SK-N-SH (cell line): ENCODE results near the gene ARHGAP31. TPM values are rescaled to one million over a fixed set of nuclear protein-coding genes. Genes with fewer than 3 reads are reported as not detected.
A peak's percentile ranks its signal among the peaks of the same experiment; 100 is the strongest.
"Not testable (repeated sequence)": the region's sequence is repeated elsewhere in the genome, so short reads cannot be mapped to it uniquely, and the experiment has no call there.

Experiments
- CTCF ChIA-PET: fragments of 300-600, 350-600 bp; formaldehyde crosslinking; extraction: SDS; loops from one replicate; lab custom pipeline; 2021; lab: Yijun Ruan, JAX
- POLR2A ChIA-PET: fragments of 350-600 bp; sonication (Branson Sonifier 250); formaldehyde crosslinking; extraction: SDS; loops from one replicate; lab custom pipeline; 2020; ENCODE audit warnings: antibody characterized with exemption, inconsistent platforms; lab: Yijun Ruan, JAX
- DNase-seq: peaks from one replicate; pipeline ENCODE4 v3.0.0; 2012
- H2AFZ ChIP-seq: fragments of 200-600 bp; sonication (generic); 2 replicates; pipeline ENCODE4 v1.8.1; 2016; ENCODE audit warnings: antibody characterized with exemption, mild to moderate bottlenecking, low read depth
- H3F3A ChIP-seq: fragments of 200-600 bp; sonication (generic); replicated peaks from 2 replicates; pipeline ENCODE3; 2016; ENCODE audit warnings: antibody characterized with exemption, mild to moderate bottlenecking; ENCODE audit not compliant: insufficient read depth
- H3K27ac ChIP-seq, 2 experiments: fragments of 200-500 bp in 1 of 2; fragments of 200-600 bp in 1 of 2; sonication (Bioruptor generic) in 1 of 2; sonication (generic), shearing (Covaris generic) in 1 of 2; 2 replicates each; pipeline versions ENCODE4 v1.5.1 to v1.6.1; 2014 to 2016; ENCODE audit warnings: low read depth in 2 of 2, inconsistent platforms in 1 of 2, low read length in 1 of 2, mild to moderate bottlenecking in 1 of 2, mixed read lengths in 1 of 2
- H3K27me3 ChIP-seq: fragments of 200-600 bp; sonication (generic), shearing (Covaris generic); 2 replicates; pipeline ENCODE4 v1.6.1; 2016; ENCODE audit warnings: mixed run types; ENCODE audit not compliant: insufficient read depth
- H3K36me3 ChIP-seq, 2 experiments: fragments of 200-500 bp in 1 of 2; fragments of 200-600 bp in 1 of 2; sonication (Bioruptor generic) in 1 of 2; sonication (generic) in 1 of 2; replicated peaks in 1 of 2; 2 replicates each; pipeline versions ENCODE3 to v1.5.1; 2014 to 2016; ENCODE audit warnings: low read length in 1 of 2, mild to moderate bottlenecking in 1 of 2; ENCODE audit not compliant: insufficient read depth in 2 of 2, control insufficient read depth in 1 of 2
- H3K4me1 ChIP-seq, 2 experiments: fragments of 200-500 bp in 1 of 2; fragments of 200-600 bp in 1 of 2; sonication (Bioruptor generic) in 1 of 2; sonication (generic), shearing (Covaris generic) in 1 of 2; 2 replicates each; pipeline versions ENCODE4 v1.5.1 to v1.6.1; 2014 to 2016; ENCODE audit warnings: low read depth in 1 of 2, low read length in 1 of 2, mixed run types in 1 of 2; ENCODE audit not compliant: insufficient read depth in 2 of 2, control insufficient read depth in 1 of 2
- H3K4me2 ChIP-seq: fragments of 200-600 bp; sonication (generic), shearing (Covaris generic); 2 replicates; pipeline ENCODE4 v1.6.1; 2017; ENCODE audit warnings: mixed run types
- H3K4me3 ChIP-seq, 2 experiments: fragments of 200-500 bp in 1 of 2; fragments of 200-600 bp in 1 of 2; sonication (Bioruptor generic) in 1 of 2; sonication (generic), shearing (Covaris generic) in 1 of 2; 2 replicates each; pipeline versions ENCODE4 v1.5.1 to v1.8.1; 2014 to 2016; ENCODE audit warnings: low read depth in 2 of 2, inconsistent platforms in 1 of 2, low read length in 1 of 2, mild to moderate bottlenecking in 1 of 2, mixed read lengths in 1 of 2, moderate library complexity in 1 of 2
- H3K79me2 ChIP-seq: fragments of 200-600 bp; sonication (generic); 2 replicates; pipeline ENCODE4 v1.8.1; 2017; ENCODE audit warnings: mild to moderate bottlenecking; ENCODE audit not compliant: insufficient read depth
- H3K9ac ChIP-seq: fragments of 200-600 bp; sonication (generic); 2 replicates; pipeline ENCODE4 v1.6.1; 2017; ENCODE audit warnings: mixed run types
- H3K9me2 ChIP-seq: fragments of 200-600 bp; sonication (generic); 2 replicates; pipeline ENCODE4 v1.6.1; 2017; ENCODE audit warnings: mixed run types
- H3K9me3 ChIP-seq: fragments of 200-600 bp; sonication (generic); 2 replicates; pipeline ENCODE4 v1.6.1; 2017; ENCODE audit warnings: mixed run types, mild to moderate bottlenecking, moderate library complexity
- H4K20me1 ChIP-seq: fragments of 200-600 bp; sonication (generic); 2 replicates; pipeline ENCODE4 v1.6.1; 2017; ENCODE audit warnings: mild to moderate bottlenecking, mixed run types; ENCODE audit not compliant: insufficient read depth
- ELF1 ChIP-seq: IDR thresholded peaks from 2 replicates; pipeline ENCODE4 v1.4.0; 2012
- FOSL2 ChIP-seq: IDR thresholded peaks from 2 replicates; pipeline ENCODE4 v1.4.0; 2012; ENCODE audit warnings: low read depth, mild to moderate bottlenecking, moderate library complexity, borderline replicate concordance
- FOXJ3 ChIP-seq: sonication (generic); formaldehyde crosslinking; IDR thresholded peaks from 2 replicates; pipeline ENCODE4 v1.5.1; 2020; ENCODE audit warnings: mild to moderate bottlenecking, missing genetic modification reagents
- GATA2 ChIP-seq: sonication (generic); formaldehyde crosslinking; IDR thresholded peaks from 2 replicates; pipeline ENCODE4 v1.5.0; 2020; ENCODE audit warnings: mild to moderate bottlenecking, missing genetic modification reagents
- IRF3 ChIP-seq: fragments of 150-350 bp; IDR thresholded peaks from 2 replicates; pipeline ENCODE4 v1.6.1; 2016; ENCODE audit warnings: mild to moderate bottlenecking, low read depth, low read length
- JUND ChIP-seq: IDR thresholded peaks from 2 replicates; pipeline ENCODE4 v1.4.0; 2012
- MEF2A ChIP-seq: IDR thresholded peaks from 2 replicates; pipeline ENCODE4 v1.4.0; 2012; ENCODE audit warnings: low read depth, borderline replicate concordance
- NFIC ChIP-seq: IDR thresholded peaks from 2 replicates; pipeline ENCODE4 v1.4.0; 2012; ENCODE audit warnings: borderline replicate concordance
- POLR2AphosphoS5 ChIP-seq: IDR thresholded peaks from 2 replicates; pipeline ENCODE4 v1.6.1; 2012; ENCODE audit warnings: low read depth, low read length
- RFX5 ChIP-seq: IDR thresholded peaks from 2 replicates; pipeline ENCODE4 v1.6.1; 2012; ENCODE audit warnings: mild to moderate bottlenecking, improper control_type of control experiment, low read length
- TAF1 ChIP-seq: IDR thresholded peaks from 2 replicates; pipeline ENCODE4 v1.6.1; 2012; ENCODE audit warnings: low read depth, mild to moderate bottlenecking, low read length, moderate library complexity, borderline replicate concordance
- TCF12 ChIP-seq: IDR thresholded peaks from 2 replicates; pipeline ENCODE4 v1.4.0; 2012
- USF1 ChIP-seq: IDR thresholded peaks from 2 replicates; pipeline ENCODE4 v1.4.0; 2012; ENCODE audit warnings: low read depth, borderline replicate concordance
- YY1 ChIP-seq: IDR thresholded peaks from 2 replicates; pipeline ENCODE4 v1.4.0; 2012; ENCODE audit warnings: low read depth, mild to moderate bottlenecking
- WGBS: methylation state at CpG from one replicate; pipeline ENCODE4 v1.1.6; 2017; ENCODE audit warnings: low lambda C conversion rate; 5-methylcytosine and 5-hydroxymethylcytosine counted together
- polyA plus RNA-seq, 3 experiments: library from polyadenylated mRNA; depleted of rRNA; stranded (reverse); fragments of >200 nt; gene quantifications; 2 replicates each; pipeline ENCODE4 v1.2.3, GENCODE V29; 2012

ARHGAP31 gene
- polyA plus RNA-seq, 1 of the 3 experiments (the other 2 are of a cell fraction), result 4.4 TPM

GRCh38 chr3:119336823-119337222 is 42.6 kb downstream of the ARHGAP31 start (continued):
- TF ChIP-seq USF1 (no peak), NFIC (no peak), MEF2A (no peak), ELF1 (no peak), RFX5 (no peak)

DNA sequence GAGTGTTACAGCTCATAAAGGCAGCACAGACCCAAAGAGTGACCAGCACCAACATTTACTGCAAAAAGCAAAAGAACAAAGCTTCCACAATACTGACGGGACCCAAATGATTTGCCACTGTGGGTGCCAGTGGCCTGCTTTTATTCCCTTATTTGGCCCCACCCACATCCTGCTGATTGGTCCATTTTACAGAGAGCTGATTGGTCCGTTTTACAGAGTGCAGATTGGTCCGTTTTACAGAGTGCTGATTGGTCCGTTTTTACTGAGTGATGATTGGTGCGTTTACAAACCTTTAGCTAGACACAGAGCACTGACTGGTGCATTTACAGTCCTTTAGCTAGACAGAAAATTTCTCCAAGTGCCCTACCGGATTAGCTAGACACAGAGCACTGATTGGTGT is 43.2 kb downstream of the ARHGAP31 start:
- H3K4me2 ChIP-seq, H3K9me3 ChIP-seq, H4K20me1 ChIP-seq, H2AFZ ChIP-seq, H3K4me3 ChIP-seq, H3K27me3 ChIP-seq, H3K9ac ChIP-seq, DNase-seq, POLR2A ChIA-PET, H3K27ac ChIP-seq, H3K9me2 ChIP-seq, H3F3A ChIP-seq: not testable (repeated sequence)
- H3K4me1 ChIP-seq, result peaks cover 0 to 32% of the 10 kb centered on the region in 2 experiments; a peak in 2 of 4 replicates
- H3K36me3 ChIP-seq, result peaks cover 0 to 13% of the 10 kb centered on the region in 2 experiments
- H3K79me2 ChIP-seq, result peaks cover 32% of the 10 kb centered on the region
- CTCF ChIA-PET, result interaction anchor here (0.8 to 1.0 kb wide), 2 partner anchors 96 to 107 kb away, joined by 3 read pairs; partner anchors contain the start of gene B4GALT4
- WGBS, result 90% methylated on average over 6 of the region's 6 CpGs

GRCh38 chr3:119338754-119339153 is 44.6 kb downstream of the ARHGAP31 start:
- no peaks in the 10 kb centered on the region for H3F3A ChIP-seq
- H3K9me2 ChIP-seq, result no peaks in the 10 kb centered on the region
- no peak overlapping the region for H3K4me2 ChIP-seq
- CTCF ChIA-PET, result interaction anchor here (0.9 to 3.2 kb wide), 3 partner anchors 13 to 342 kb away, joined by 3 to 16 read pairs (median 3); no protein-coding TSS in a partner anchor
- POLR2A ChIA-PET, result no interaction called here
- no peak overlapping the region for H3K4me3 ChIP-seq
- no peak for DNase-seq
- no peaks in the 10 kb centered on the region for H3K9me3 ChIP-seq
- peak overlapping the region in 1 of 2 experiments; percentile 3; a peak in 1 of 4 replicates for H3K27ac ChIP-seq
- no peak overlapping the region for H2AFZ ChIP-seq
- H3K36me3 ChIP-seq, result peaks cover 0 to 23% of the 10 kb centered on the region in 2 experiments
- no peaks in the 10 kb centered on the region for H4K20me1 ChIP-seq
- H3K4me1 ChIP-seq, result peaks cover 0 to 23% of the 10 kb centered on the region in 2 experiments; a peak in 2 of 4 replicates
- no peak for TF ChIP-seq MEF2A
- no peak for TF ChIP-seq FOXJ3
- TF ChIP-seq FOSL2, result no peak
- no peak for TF ChIP-seq TAF1
- TF ChIP-seq, all 33 proteins: peak for 0
- Histone ChIP-seq H3K27me3 (no peaks in the 10 kb centered on the region), H3K79me2 (peaks cover 34% of the 10 kb centered on the region), H3K9ac (no peak overlapping the region)

DNA sequence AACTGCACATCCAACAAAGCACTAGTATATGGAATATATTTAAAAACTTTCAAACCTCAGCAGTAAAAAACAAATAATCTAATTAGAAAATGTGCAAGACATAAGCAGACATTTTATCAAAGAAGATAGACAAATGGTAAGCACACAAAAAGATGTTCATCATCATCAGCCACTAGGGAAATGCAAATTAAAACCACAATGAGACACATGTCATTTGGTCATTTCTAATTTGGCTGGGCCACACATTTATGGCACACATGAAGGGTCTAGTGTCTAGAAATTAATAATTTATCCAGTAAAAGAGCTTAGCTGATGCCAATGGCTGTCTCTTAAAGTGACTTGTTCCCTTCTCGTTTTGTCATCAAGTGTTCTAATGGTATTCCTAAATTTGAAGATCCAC is 45.8 kb downstream of the ARHGAP31 start:
- 81% methylated on average over 1 of the region's 1 CpG for WGBS
- no peak overlapping the region for H2AFZ ChIP-seq
- H3K79me2 ChIP-seq, result peaks cover 38% of the 10 kb centered on the region
- H3K4me1 ChIP-seq, result peaks cover 0 to 15% of the 10 kb centered on the region in 2 experiments; a peak in 2 of 4 replicates
- no peak overlapping the region for H3K9ac ChIP-seq
- H4K20me1 ChIP-seq, result no peaks in the 10 kb centered on the region
- CTCF ChIA-PET, result interaction anchor here (3.2 kb wide), 1 partner anchor 12 kb away, joined by 16 read pairs; no protein-coding TSS in a partner anchor
- H3K36me3 ChIP-seq, result peaks cover 0 to 23% of the 10 kb centered on the region in 2 experiments
- H3F3A ChIP-seq, result no peaks in the 10 kb centered on the region
- POLR2A ChIA-PET, result interaction anchor here (1.2 kb wide), 1 partner anchor 39 kb away, joined by 4 read pairs; no protein-coding TSS in a partner anchor
- DNase-seq, result no peak
- H3K27ac ChIP-seq, result no peak overlapping the region
- no peaks in the 10 kb centered on the region for H3K9me3 ChIP-seq
- TF ChIP-seq TCF12, result no peak
- no peak for TF ChIP-seq JUND
- no peak for TF ChIP-seq POLR2AphosphoS5
- no peak for TF ChIP-seq IRF3
- TF ChIP-seq YY1, result no peak
- TF ChIP-seq GATA2, result no peak
- TF ChIP-seq MEF2A, result no peak
- no peaks in the 10 kb centered on the region for H3K27me3 ChIP-seq
- no peaks in the 10 kb centered on the region for H3K9me2 ChIP-seq
- no peak overlapping the region for H3K4me2 ChIP-seq
- H3K4me3 ChIP-seq, result no peak overlapping the region
